Esophagus squamous epithelium (tissue), 4 donors: Measurements from ENCODE around the gene AKNAD1.

Experiments
- CTCF ChIP-seq, 6 experiments: fragments of 450-650 bp in 4 of 6; fragments of 200-600 bp in 2 of 6; sonication (generic) in 2 of 6; IDR thresholded peaks; one replicate each; pipeline ENCODE4 v1.5.1; 2016 to 2019; ENCODE audit warnings: antibody characterized with exemption in 6 of 6, mild to moderate bottlenecking in 4 of 6, moderate library complexity in 4 of 6
- POLR2A ChIP-seq, 4 donors: fragments of 450-650 bp; IDR thresholded peaks; one replicate each; pipeline ENCODE4 v1.6.1; 2017; ENCODE audit warnings: antibody characterized with exemption in 4 of 4, mild to moderate bottlenecking in 4 of 4, moderate library complexity in 3 of 4

- TF ChIP-seq POLR2A (IDR thresholded peaks at IDR 0.05) (no peak), CTCF (IDR thresholded peaks at IDR 0.05) (no peak)
Measured at GRCh38 chr1:108792420-108792819, 64.5 kb downstream of the AKNAD1 start.
